ENCODE data around the gene ELSPBP1. TPM values are rescaled to one million over a fixed set of nuclear protein-coding genes. Genes with fewer than 3 reads are reported as not detected.

Gene ELSPBP1
- total RNA-seq, 4 donors from 2014 or later = not detected

GRCh38 chr19:48053856-48054255 is 59.4 kb downstream of the ELSPBP1 start:
- H3K27me3 ChIP-seq = no peaks in the 10 kb centered on the region
- TF ChIP-seq CTCF (IDR thresholded peaks at IDR 0.05) (no peak), POLR2A (IDR thresholded peaks at IDR 0.05) (no peak)
- H3K36me3 ChIP-seq = no peaks in the 10 kb centered on the region
- H3K27ac ChIP-seq = no peak overlapping the region
- no peak for DNase-seq
- 72 to 81% methylated on average over 5 of the region's 5 CpGs for WGBS, 2 donors
- no peaks in the 10 kb centered on the region for H3K4me1 ChIP-seq
- no peak overlapping the region for H3K4me3 ChIP-seq (replicated peaks in 1 of 3)
- intact Hi-C loops (cut with DNase I) = no loop called here
- no peaks in the 10 kb centered on the region for H3K9me3 ChIP-seq

GRCh38 chr19:48059331-48059730 is 64.9 kb downstream of the ELSPBP1 start:
- WGBS, 2 donors = 92 to 95% methylated on average over 6 of the region's 6 CpGs
- Histone ChIP-seq H3K36me3 (no peaks in the 10 kb centered on the region), H3K9me3 (no peaks in the 10 kb centered on the region), H3K4me1 (no peaks in the 10 kb centered on the region), H3K27ac (no peak overlapping the region), H3K4me3 (replicated peaks in 1 of 3) (no peak overlapping the region), H3K27me3 (no peaks in the 10 kb centered on the region)
- TF ChIP-seq POLR2A (IDR thresholded peaks at IDR 0.05) (no peak), CTCF (IDR thresholded peaks at IDR 0.05) (no peak)
- no peak for DNase-seq
- intact Hi-C loops (cut with DNase I) = no loop called here

- TF ChIP-seq POLR2A (IDR thresholded peaks at IDR 0.05) = no peak
- no peak for TF ChIP-seq CTCF (IDR thresholded peaks at IDR 0.05)
- Histone ChIP-seq H3K4me3 (replicated peaks in 1 of 3) (no peak overlapping the region), H3K36me3 (no peaks in the 10 kb centered on the region), H3K9me3 (no peaks in the 10 kb centered on the region), H3K4me1 (no peaks in the 10 kb centered on the region), H3K27me3 (no peaks in the 10 kb centered on the region), H3K27ac (no peak overlapping the region)
- intact Hi-C loops (cut with DNase I) = no loop called here
- 90 to 91% methylated on average over 5 of the region's 5 CpGs for WGBS, 2 donors
- no peak for DNase-seq
Measured at GRCh38 chr19:48060381-48060780, 65.9 kb downstream of the ELSPBP1 start.

GRCh38 chr19:48061401-48062344 is 67.2 kb downstream of the ELSPBP1 start:
- no peak overlapping the region for H3K4me3 ChIP-seq (replicated peaks in 1 of 3)
- intact Hi-C loops (cut with DNase I) = no loop called here
- TF ChIP-seq POLR2A (IDR thresholded peaks at IDR 0.05) = no peak
- no peak for TF ChIP-seq CTCF (IDR thresholded peaks at IDR 0.05)
- H3K27ac ChIP-seq = no peak overlapping the region
- no peaks in the 10 kb centered on the region for H3K27me3 ChIP-seq
- no peaks in the 10 kb centered on the region for H3K36me3 ChIP-seq
- no peaks in the 10 kb centered on the region for H3K9me3 ChIP-seq
- H3K4me1 ChIP-seq = no peaks in the 10 kb centered on the region
- DNase-seq = no peak
- 45 to 67% methylated on average over 37 of the region's 37 CpGs for WGBS, 2 donors

- TF ChIP-seq POLR2A (IDR thresholded peaks at IDR 0.05) (no peak), CTCF (IDR thresholded peaks at IDR 0.05) (no peak)
- no peak overlapping the region for H3K27ac ChIP-seq
- WGBS, 2 donors = 83 to 86% methylated on average over 2 of the region's 2 CpGs
- H3K4me3 ChIP-seq (replicated peaks in 1 of 3) = no peak overlapping the region
- DNase-seq = no peak
- intact Hi-C loops (cut with DNase I) = no loop called here
- no peaks in the 10 kb centered on the region for H3K27me3 ChIP-seq
- H3K36me3 ChIP-seq = no peaks in the 10 kb centered on the region
- no peaks in the 10 kb centered on the region for H3K4me1 ChIP-seq
- H3K9me3 ChIP-seq = no peaks in the 10 kb centered on the region
Measured at GRCh38 chr19:48064509-48064908, 70.1 kb downstream of the ELSPBP1 start.
